IPS DF 6.9 (cell line): ENCODE measurements around the gene IGF2.
"Not testable (repeated sequence)": the region's sequence is repeated elsewhere in the genome, so short reads cannot be mapped to it uniquely, and the experiment has no call there.

Experiments
- DNase-seq: peaks from one replicate; pipeline ENCODE4 v3.0.0-alpha.2; 2013; ENCODE audit warnings: low read depth, low spot score
- H3K27ac ChIP-seq: one replicate; pipeline ENCODE4 v1.5.1; 2013; ENCODE audit warnings: low read length, control low read depth
- H3K27me3 ChIP-seq: 2 replicates; pipeline ENCODE4 v1.6.1; 2013; ENCODE audit warnings: mild to moderate bottlenecking, low read length; ENCODE audit not compliant: control insufficient read depth, insufficient read depth
- H3K36me3 ChIP-seq: 2 replicates; pipeline ENCODE4 v1.6.1; 2013; ENCODE audit warnings: low read length; ENCODE audit not compliant: control insufficient read depth, insufficient read depth
- H3K4me1 ChIP-seq: 2 replicates; pipeline ENCODE4 v1.6.1; 2013; ENCODE audit warnings: low read length; ENCODE audit not compliant: control insufficient read depth, insufficient read depth
- H3K4me3 ChIP-seq: 2 replicates; pipeline ENCODE4 v1.5.1; 2013; ENCODE audit warnings: mild to moderate bottlenecking, low read length
- H3K9me3 ChIP-seq: 2 replicates; pipeline ENCODE4 v1.6.1; 2013; ENCODE audit warnings: low read length, inconsistent platforms; ENCODE audit not compliant: control insufficient read depth, insufficient read depth
- WGBS: extraction: QIAGEN DNeasy Blood & Tissue Kit; methylation state at CpG from one replicate; pipeline ENCODE4 v1.1.7; 2013; ENCODE audit warnings: mixed read lengths, missing lambda C conversion rate; ENCODE audit not compliant: insufficient read length, insufficient coverage; 5-methylcytosine and 5-hydroxymethylcytosine counted together

Gene IGF2

DNA sequence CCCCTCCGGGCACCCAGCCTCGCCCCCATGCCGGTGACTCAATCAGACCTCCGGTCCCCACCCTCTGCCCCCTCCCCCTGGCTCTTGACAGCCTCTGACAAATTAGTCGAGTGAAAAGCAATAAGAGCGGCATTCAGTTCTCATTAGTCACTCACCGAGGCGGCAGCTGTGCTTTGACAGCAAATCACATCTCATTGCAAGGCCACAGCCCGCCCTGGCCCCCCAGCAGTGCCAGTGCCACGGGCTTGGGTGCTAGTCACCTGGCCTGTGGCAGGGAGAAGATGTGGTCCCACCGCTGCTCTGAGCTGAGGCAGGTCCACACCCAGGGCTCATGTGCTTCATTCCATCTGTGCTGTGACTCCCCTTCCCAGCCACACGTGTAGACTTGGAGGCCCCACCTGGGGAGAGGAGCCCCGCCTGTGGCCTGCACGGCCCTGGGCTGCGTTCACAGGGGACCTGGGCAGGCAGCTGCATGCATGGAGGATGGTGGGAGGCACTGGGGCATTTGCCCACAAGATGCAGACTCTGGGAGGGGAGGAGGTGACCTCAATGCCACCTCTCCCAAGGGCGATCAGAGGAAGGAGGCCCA lies 39.8 kb upstream of the IGF2 start:
- DNase-seq, result no peak
- no peaks in the 10 kb centered on the region for H3K36me3 ChIP-seq
- H3K27ac ChIP-seq, result no peak overlapping the region
- no peaks in the 10 kb centered on the region for H3K4me1 ChIP-seq
- no CpG with 5 or more reads among the region's 16 CpGs for WGBS
- no peak overlapping the region for H3K4me3 ChIP-seq
- no peaks in the 10 kb centered on the region for H3K27me3 ChIP-seq
- H3K9me3 ChIP-seq, result no peaks in the 10 kb centered on the region

DNA sequence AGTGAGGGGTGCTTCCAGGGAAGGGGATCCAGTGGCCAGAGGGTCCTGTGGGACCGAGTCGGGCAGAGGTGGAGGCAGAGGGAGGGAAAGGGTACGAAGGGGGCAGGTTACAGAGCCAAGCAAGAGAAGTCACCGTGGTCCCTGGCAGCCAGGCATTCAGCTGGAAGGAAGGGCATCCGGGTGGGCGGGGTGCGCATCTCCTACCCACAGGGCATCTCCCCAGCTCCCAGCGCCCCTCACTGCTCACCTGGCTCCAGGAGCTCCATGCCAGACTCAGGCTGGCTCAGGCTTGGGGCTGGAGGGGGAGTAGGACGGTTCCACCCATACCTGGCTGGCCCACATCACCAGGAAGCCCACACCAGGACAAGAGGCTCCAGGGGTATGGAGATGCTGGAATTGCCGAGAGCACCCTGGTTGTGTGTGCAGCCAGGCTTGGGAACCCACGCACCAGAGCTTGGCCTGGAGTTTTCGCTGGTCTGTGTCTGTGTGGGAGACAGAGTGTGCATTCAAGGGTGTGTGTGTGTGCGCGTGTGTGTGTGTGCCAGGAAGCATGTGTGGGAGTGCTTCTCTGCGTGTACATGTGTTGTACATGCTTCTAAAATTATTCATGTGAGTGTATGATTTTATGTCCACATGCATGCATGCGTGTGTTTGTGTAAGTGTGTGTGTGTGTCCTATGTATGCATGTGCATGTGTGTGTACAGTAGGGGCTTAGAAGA lies 39.0 kb upstream of the IGF2 start:
- not testable (repeated sequence) for H3K36me3 ChIP-seq, H3K9me3 ChIP-seq, H3K27ac ChIP-seq, H3K4me1 ChIP-seq, DNase-seq, H3K4me3 ChIP-seq, H3K27me3 ChIP-seq
- WGBS, result no CpG with 5 or more reads among the region's 16 CpGs

DNA sequence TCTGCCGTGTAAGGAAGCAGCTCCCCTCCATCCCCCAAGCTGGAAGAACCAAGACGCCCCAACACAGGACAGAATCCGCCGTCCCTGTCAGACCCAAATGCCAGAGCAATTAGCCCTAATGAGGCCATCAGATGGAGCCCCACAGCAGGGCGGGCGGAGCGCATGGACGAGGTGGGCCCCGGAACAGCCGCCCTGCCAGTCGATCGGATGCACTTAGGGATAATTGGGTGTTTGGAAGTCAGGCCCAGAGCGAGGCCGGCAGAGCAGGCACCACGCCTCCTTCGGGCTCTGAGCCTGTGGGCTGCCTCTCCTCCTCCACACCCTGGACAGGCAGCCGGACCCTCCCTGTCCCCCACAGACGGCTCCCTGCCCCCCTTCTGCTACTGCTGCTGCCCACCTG lies 37.9 kb upstream of the IGF2 start:
- H3K27me3 ChIP-seq, result no peaks in the 10 kb centered on the region
- no peak for DNase-seq
- no peaks in the 10 kb centered on the region for H3K4me1 ChIP-seq
- no peaks in the 10 kb centered on the region for H3K9me3 ChIP-seq
- H3K27ac ChIP-seq, result no peak overlapping the region
- H3K4me3 ChIP-seq, result no peak overlapping the region
- no CpG with 5 or more reads among the region's 18 CpGs for WGBS
- H3K36me3 ChIP-seq, result no peaks in the 10 kb centered on the region

DNA sequence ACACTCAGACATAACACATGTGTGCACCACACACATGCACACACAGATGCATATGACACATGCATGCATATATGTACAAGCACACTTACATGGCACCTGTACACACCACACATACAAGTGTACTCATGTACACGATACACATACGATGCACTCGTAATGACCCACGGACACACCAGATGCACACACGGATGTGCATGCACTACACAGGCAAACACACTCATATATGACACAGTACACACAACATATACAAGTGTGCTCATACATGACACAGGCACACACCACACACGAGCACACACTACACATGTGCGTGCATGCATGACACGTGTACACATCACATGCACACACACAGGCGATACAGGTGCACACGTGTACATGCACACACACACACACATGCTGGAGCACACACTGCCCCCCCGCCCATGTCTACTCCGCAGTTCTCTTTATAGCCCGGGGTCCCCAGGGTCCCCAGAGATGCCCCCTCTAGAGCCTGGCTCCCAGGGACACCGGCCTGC lies 37.3 kb upstream of the IGF2 start:
- no peaks in the 10 kb centered on the region for H3K4me1 ChIP-seq
- no peak overlapping the region for H3K27ac ChIP-seq
- no peaks in the 10 kb centered on the region; the same call in 1 of the 2 replicates for H3K36me3 ChIP-seq
- DNase-seq, result no peak
- no peaks in the 10 kb centered on the region for H3K27me3 ChIP-seq
- H3K4me3 ChIP-seq, result no peak overlapping the region
- no CpG with 5 or more reads among the region's 14 CpGs for WGBS
- H3K9me3 ChIP-seq, result no peaks in the 10 kb centered on the region

DNA sequence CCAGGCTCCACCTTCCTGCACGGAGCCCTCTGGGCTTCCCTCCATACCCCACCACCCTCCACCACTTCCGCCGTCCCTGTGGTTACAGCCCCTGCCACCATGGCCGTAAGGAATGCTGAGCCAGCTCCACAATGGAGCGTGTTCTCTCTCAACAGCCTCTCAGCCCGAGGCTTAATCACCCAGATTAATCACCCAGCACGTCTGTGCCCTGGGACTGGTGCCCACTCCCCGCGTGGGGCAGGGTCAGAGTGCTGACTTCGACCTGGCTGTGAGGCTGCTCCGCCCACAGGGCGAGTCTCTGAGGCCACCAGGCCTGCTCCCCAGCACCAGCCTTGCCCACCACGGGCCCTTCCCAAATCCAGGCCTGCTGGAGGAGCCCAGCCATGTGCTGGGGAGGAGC lies 36.5 kb upstream of the IGF2 start:
- WGBS, result no CpG with 5 or more reads among the region's 13 CpGs
- H3K4me3 ChIP-seq, result no peak overlapping the region
- no peaks in the 10 kb centered on the region for H3K4me1 ChIP-seq
- H3K27me3 ChIP-seq, result no peaks in the 10 kb centered on the region
- no peaks in the 10 kb centered on the region for H3K9me3 ChIP-seq
- DNase-seq, result no peak
- no peak overlapping the region for H3K27ac ChIP-seq
- H3K36me3 ChIP-seq, result no peaks in the 10 kb centered on the region; the same call in 1 of the 2 replicates

DNA sequence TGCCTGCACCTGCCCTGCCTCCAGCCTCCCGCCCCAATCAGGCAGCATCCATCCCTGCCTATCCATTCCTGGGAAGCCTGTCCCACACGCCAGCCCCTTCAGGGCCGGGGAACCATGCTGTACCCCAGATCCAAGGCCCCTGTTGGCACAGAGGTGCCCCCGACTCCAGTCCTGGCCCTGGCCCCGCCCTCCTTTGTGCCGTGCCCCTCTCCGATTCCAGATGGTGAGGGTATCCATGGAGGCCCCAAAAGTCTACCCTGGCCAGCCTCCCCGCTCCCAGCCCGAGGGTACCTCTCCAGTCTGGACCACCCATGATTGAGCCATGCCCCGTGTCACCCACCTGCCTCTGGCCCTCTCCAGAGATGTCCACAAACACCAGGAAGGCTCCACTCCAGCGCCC lies 35.2 kb upstream of the IGF2 start:
- Histone ChIP-seq H3K27ac (no peak overlapping the region), H3K36me3 (no peaks in the 10 kb centered on the region; the same call in 1 of the 2 replicates), H3K4me1 (no peaks in the 10 kb centered on the region), H3K27me3 (no peaks in the 10 kb centered on the region), H3K9me3 (no peaks in the 10 kb centered on the region), H3K4me3 (no peak overlapping the region)
- no peak for DNase-seq
- no CpG with 5 or more reads among the region's 11 CpGs for WGBS

DNA sequence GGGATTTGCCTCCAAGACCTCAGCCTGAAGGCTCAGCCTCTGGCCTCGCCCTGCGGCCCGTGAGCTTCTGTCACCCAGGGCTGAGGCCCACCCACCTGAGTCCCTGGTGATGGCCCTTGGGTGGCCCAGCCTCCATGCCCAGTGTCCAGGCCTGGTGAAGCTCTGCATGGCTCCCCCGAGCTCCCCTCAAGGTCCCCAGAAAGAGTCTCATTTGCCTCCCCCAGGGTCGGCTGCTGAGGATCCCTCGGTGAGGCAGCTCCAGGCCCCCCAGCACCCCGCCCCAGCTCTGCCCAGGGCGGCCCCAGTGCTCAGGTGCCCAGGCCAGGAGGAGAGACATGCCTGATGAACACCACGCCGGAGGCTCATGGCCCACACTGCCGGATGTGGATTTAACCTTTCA lies 34.6 kb upstream of the IGF2 start:
- no peaks in the 10 kb centered on the region for H3K9me3 ChIP-seq
- no peaks in the 10 kb centered on the region for H3K4me1 ChIP-seq
- no peaks in the 10 kb centered on the region; the same call in 1 of the 2 replicates for H3K36me3 ChIP-seq
- WGBS, result no CpG with 5 or more reads among the region's 11 CpGs
- H3K4me3 ChIP-seq, result no peak overlapping the region
- no peaks in the 10 kb centered on the region for H3K27me3 ChIP-seq
- no peak overlapping the region for H3K27ac ChIP-seq
- DNase-seq, result no peak

DNA sequence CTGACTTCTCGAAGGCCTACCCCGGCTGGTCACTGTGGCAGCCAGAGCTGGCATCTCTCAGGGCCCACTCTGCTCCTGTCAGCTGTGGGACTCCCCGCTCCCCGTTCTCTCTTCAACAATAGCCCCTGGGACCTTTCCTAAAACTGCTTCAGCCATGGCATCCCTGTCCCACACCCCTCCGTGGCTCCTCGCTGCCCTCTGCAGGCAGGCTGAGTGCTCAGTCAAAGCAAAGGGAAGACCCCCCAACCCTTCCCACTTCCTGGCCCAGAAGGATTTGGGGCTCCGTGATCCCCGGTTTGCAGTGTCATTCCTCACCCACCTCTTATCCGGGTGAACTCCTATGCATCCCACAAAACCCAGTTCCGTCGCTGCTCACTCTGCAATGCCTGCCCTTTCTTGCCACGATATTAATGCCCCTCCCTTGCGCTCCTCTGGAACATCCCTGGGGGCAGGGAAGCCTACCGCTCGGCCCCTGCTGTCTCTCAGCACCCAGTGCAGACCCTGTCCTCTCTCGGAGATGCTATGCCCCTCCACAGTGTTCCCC lies 34.0 kb upstream of the IGF2 start:
- DNase-seq, result no peak
- no CpG with 5 or more reads among the region's 16 CpGs for WGBS
- Histone ChIP-seq H3K36me3 (no peaks in the 10 kb centered on the region; the same call in 1 of the 2 replicates), H3K9me3 (no peaks in the 10 kb centered on the region), H3K27ac (no peak overlapping the region), H3K27me3 (no peaks in the 10 kb centered on the region), H3K4me1 (no peaks in the 10 kb centered on the region), H3K4me3 (no peak overlapping the region)

DNA sequence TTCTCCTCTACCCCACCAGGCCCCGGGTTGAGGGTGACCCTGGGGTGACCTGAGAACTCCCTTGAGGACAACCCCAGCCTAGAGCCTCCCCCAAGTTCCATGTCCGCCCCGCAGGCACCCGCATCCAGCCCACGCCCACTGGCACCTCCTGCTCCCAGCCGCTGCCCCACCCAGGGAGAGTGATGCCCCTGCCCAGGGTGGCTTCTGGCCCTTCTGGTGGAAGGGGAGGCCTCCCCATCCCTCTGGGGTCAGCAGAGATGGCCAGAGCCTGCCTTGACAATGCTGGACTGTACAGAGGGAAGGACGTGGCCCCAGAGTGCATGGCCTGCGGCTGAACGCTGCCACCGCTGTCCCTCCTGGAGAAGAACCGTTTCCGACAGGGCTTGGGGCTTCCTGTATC lies 33.5 kb upstream of the IGF2 start:
- no peak for DNase-seq
- WGBS, result no CpG with 5 or more reads among the region's 12 CpGs
- Histone ChIP-seq H3K27ac (no peak overlapping the region), H3K4me3 (no peak overlapping the region), H3K36me3 (no peaks in the 10 kb centered on the region; the same call in 1 of the 2 replicates), H3K4me1 (no peaks in the 10 kb centered on the region), H3K9me3 (no peaks in the 10 kb centered on the region), H3K27me3 (no peaks in the 10 kb centered on the region)

DNA sequence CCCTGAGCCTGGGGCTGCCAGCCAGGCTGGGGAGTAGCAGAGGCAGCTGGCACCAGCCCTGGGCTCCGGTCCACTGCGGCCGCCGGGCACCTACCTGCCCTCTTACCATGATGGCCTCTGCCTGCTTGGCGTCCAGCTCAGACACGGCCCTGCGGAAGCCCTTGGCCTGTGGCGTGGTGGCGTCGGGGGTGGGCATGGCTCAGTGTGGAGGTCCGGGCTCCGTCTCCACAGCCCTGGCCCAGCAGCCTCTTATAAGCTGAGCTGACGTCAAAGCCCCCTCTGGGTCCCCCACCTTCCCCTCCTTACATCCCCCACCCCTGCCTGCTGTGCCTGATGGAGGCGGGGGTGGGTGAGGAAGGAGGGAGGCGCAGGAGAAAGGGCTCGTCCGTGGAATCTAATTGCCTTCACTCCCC lies 32.4 kb upstream of the IGF2 start, which contains the start of gene TH:
Gene TH (minus strand): TSS at position 225 of the 413 bp plus-strand sequence. CDS start 29 bp downstream, at position 196.
- no peak within 1 kb of the TSS for H3K4me3 ChIP-seq
- no peak for DNase-seq
- H3K27ac ChIP-seq, result no peak within 1 kb of the TSS
- H3K36me3 ChIP-seq, result no peaks in the 10 kb centered on the region; the same call in 1 of the 2 replicates
- no CpG with 5 or more reads among the region's 17 CpGs for WGBS
- no peaks in the 10 kb centered on the region for H3K4me1 ChIP-seq
- no peaks in the 10 kb centered on the region for H3K9me3 ChIP-seq
- no peaks in the 10 kb centered on the region for H3K27me3 ChIP-seq
